SH-SY5Y (cell line): ENCODE data around the gene CXCL14.

Source experiments
- GATA2 ChIP-seq: IDR thresholded peaks from 2 replicates; pipeline ENCODE4 v1.6.1; 2011; ENCODE audit warnings: mild to moderate bottlenecking, low read depth, low read length
- GATA3 ChIP-seq: IDR thresholded peaks from 2 replicates; pipeline ENCODE4 v1.6.1; 2011; ENCODE audit warnings: low read depth, mild to moderate bottlenecking, low read length, moderate library complexity

- no peak for TF ChIP-seq GATA2
- no peak for TF ChIP-seq GATA3
These were observed 10.5 kb downstream of the CXCL14 start for GRCh38 chr5:135568246-135568645.
